Nephron progenitor cell (in vitro differentiated cells): Measurements from ENCODE around the gene KANSL1.

Source experiments
- DNase-seq: peaks from one replicate; pipeline ENCODE4 v3.0.0; 2021
- H3K27ac Mint-ChIP-seq: 2 replicates; pipeline ENCODE4 v1.8.0; 2021; ENCODE audit warnings: mild to moderate bottlenecking, moderate library complexity, mixed read lengths
- H3K27me3 Mint-ChIP-seq: 2 replicates; pipeline ENCODE4 v1.8.0; 2021; ENCODE audit warnings: mild to moderate bottlenecking, low read depth, mixed read lengths; ENCODE audit not compliant: poor library complexity
- H3K36me3 Mint-ChIP-seq: 2 replicates; pipeline ENCODE4 v1.8.0; 2021; ENCODE audit warnings: low read depth, mixed read lengths
- H3K4me1 Mint-ChIP-seq: 2 replicates; pipeline ENCODE4 v1.8.0; 2021; ENCODE audit warnings: mixed read lengths
- H3K4me3 Mint-ChIP-seq: 2 replicates; pipeline ENCODE4 v1.8.0; 2021; ENCODE audit warnings: mild to moderate bottlenecking, moderate library complexity, mixed read lengths
- H3K9me3 Mint-ChIP-seq: 2 replicates; pipeline ENCODE4 v1.8.0; 2021; ENCODE audit warnings: mild to moderate bottlenecking, moderate library complexity, mixed read lengths
- TF ChIP-seq, protein P1 (sequence below): fragments of 200-600 bp; sonication (generic); IDR thresholded peaks from 2 replicates; pipeline ENCODE4 v1.5.0; 2021; ENCODE audit warnings: antibody characterized with exemption

KANSL1 gene

DNA sequence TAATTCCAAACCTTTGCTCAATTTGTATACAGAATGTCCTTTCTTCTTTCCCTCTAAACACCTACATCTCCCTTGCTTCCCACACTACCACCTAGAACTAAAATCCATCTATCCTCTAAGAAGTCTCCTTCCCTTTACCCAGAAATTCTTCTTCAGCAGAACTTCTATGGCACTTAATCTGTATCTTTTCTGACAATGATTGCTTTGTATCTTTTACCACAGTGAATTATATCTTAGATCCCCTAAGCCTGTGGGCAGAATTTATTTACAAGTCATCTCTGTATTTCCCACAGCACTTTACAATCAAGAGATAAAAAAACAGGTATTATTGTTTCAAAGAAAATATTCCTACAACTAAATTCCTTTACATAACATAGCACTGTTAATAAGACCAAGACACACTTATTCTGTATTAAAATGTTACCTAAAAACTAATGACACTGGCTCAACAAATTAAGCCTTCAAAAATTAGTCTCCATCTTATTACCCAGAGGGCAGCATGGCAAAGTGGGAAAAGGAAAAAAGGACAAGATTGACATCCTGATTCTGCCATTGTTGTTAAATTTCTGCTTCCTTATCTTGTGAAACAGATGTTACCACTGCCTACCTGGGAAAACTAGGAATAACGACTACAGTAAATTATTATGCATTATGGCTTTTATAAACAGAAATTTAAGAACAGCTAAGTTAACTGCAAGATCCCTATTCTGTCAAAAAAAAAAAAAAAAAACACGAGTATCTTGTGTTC, 42.8 kb downstream of the KANSL1 start:
- H3K27ac Mint-ChIP-seq: peak overlapping the region; percentile 1
- no peaks in the 10 kb centered on the region for H3K9me3 Mint-ChIP-seq
- peaks cover 44% of the 10 kb centered on the region for H3K4me1 Mint-ChIP-seq
- TF ChIP-seq, protein P1, sequence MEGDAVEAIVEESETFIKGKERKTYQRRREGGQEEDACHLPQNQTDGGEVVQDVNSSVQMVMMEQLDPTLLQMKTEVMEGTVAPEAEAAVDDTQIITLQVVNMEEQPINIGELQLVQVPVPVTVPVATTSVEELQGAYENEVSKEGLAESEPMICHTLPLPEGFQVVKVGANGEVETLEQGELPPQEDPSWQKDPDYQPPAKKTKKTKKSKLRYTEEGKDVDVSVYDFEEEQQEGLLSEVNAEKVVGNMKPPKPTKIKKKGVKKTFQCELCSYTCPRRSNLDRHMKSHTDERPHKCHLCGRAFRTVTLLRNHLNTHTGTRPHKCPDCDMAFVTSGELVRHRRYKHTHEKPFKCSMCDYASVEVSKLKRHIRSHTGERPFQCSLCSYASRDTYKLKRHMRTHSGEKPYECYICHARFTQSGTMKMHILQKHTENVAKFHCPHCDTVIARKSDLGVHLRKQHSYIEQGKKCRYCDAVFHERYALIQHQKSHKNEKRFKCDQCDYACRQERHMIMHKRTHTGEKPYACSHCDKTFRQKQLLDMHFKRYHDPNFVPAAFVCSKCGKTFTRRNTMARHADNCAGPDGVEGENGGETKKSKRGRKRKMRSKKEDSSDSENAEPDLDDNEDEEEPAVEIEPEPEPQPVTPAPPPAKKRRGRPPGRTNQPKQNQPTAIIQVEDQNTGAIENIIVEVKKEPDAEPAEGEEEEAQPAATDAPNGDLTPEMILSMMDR: no peak
- no peaks in the 10 kb centered on the region for H3K27me3 Mint-ChIP-seq
- H3K4me3 Mint-ChIP-seq: no peak overlapping the region
- H3K36me3 Mint-ChIP-seq: peaks cover 43% of the 10 kb centered on the region
- no peak for DNase-seq

DNA sequence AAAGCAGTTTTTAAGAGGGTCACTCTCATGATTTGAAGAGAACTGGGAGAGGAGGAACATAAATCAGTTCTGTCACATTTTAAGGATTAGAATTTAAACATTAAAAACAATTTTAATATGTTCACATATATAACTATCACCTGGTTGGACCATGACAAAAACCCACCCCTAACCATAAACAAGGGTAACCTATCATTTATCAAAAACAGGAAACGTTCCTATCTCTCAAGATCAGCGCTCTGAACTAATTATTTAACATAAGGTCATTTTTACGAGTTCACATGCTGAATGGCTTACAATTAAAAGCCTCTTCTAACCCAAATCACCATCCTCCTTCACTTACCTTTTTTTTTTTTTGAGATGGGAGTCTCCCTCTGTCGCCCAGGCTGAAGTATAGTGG, 45.0 kb downstream of the KANSL1 start:
- Mint-ChIP-seq H3K9me3 (no peaks in the 10 kb centered on the region), H3K27me3 (no peaks in the 10 kb centered on the region), H3K27ac (peak overlapping the region; percentile 69), H3K36me3 (peaks cover 49% of the 10 kb centered on the region), H3K4me3 (no peak overlapping the region), H3K4me1 (peaks cover 46% of the 10 kb centered on the region)
- DNase-seq: no peak
- TF ChIP-seq, protein P1: no peak

DNA sequence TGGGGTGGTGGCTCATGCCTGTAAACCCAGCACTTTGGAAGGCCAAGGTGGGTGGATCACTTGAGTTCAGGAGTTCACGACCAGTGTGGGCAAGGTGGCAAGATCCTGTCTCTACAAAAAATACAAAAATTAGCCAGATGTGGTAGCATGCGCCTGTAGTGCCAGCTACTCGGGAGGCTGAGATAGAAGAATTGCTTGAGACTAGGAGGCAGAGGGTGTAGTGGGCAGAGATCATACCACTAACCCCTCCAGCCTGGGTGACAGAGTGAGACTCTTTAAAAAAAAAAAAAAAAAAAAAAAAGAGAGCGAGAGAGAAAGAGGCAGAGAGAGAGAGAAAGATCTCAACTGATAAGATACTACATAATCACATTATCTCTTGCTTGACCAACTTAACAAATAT, 45.9 kb downstream of the KANSL1 start:
- H3K27ac Mint-ChIP-seq: peak overlapping the region; percentile 76
- H3K9me3 Mint-ChIP-seq: no peaks in the 10 kb centered on the region
- H3K4me3 Mint-ChIP-seq: no peak overlapping the region
- DNase-seq: no peak
- no peaks in the 10 kb centered on the region for H3K27me3 Mint-ChIP-seq
- TF ChIP-seq, protein P1: no peak
- H3K36me3 Mint-ChIP-seq: peaks cover 56% of the 10 kb centered on the region
- H3K4me1 Mint-ChIP-seq: peaks cover 38% of the 10 kb centered on the region

DNA sequence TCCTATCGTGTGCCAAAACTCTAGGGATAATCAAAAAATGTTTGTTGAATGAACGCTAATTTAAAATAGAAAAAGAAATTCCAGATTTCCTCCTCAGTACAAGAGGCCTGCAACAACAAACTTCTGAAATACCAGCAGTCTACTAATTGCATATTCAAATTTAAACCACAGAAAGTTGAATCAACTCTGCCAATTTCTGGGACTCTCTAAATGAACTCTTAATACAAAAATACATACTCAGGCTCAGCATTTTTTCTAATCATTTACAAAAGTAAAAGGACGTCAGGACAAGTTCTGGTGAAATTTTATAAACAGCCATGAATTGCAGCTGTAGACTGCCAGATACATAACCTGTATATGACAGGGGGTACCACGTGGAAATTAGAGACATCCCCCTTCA, 49.0 kb downstream of the KANSL1 start:
- TF ChIP-seq, protein P1: no peak
- H3K9me3 Mint-ChIP-seq: peaks cover 22% of the 10 kb centered on the region

DNA sequence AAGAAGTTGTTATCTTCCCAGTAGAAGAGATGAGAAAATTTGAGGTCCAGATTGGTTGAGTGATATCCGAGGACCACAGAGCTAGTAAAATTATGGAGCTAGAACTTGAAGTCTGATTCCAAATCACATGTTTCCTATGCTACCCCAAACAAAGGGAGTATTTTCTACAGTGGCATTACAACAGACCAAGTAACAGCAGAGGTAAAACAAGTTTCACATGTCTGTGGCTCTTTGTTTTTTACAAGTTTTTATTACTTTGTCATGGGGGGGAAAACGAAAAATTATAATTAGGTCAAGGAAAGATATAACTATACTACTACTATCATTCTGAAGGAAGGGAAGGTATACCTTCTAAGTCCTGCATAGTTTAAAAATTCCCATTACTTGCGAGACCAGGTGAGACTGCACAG, 49.4 kb downstream of the KANSL1 start:
- TF ChIP-seq, protein P1: no peak
- peaks cover 23% of the 10 kb centered on the region for H3K4me1 Mint-ChIP-seq
- no peak overlapping the region for H3K4me3 Mint-ChIP-seq
- peaks cover 74% of the 10 kb centered on the region for H3K36me3 Mint-ChIP-seq
- H3K9me3 Mint-ChIP-seq: peaks cover 23% of the 10 kb centered on the region
- DNase-seq: no peak
- H3K27me3 Mint-ChIP-seq: no peaks in the 10 kb centered on the region
- peak overlapping the region; percentile 42 for H3K27ac Mint-ChIP-seq

More for the DNA sequence above, 49.0 kb downstream of the KANSL1 start:
- Mint-ChIP-seq H3K4me3 (no peak overlapping the region), H3K36me3 (peaks cover 69% of the 10 kb centered on the region), H3K27me3 (no peaks in the 10 kb centered on the region), H3K4me1 (peaks cover 23% of the 10 kb centered on the region), H3K27ac (peak overlapping the region; percentile 42)
- no peak for DNase-seq

DNA sequence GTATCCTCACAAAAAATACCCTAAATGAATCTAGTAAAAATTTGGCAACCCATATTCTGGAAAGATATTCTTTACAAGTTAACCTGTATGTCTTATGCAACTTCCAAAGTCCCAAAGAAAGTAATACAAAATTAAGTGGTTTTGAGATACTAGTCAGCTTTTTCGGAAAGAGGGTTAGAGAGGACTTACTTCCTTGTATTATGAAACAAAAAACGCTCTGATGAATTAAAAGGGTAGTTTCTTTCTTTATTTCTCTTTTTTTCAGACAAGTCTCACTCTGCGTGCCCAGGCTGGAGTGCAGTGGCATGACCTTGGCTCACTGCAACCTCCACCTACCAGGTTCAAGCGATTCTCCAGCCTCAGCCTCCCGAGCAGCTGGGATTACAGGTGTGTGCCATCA, 51.6 kb downstream of the KANSL1 start:
- Mint-ChIP-seq H3K4me1 (peaks cover 23% of the 10 kb centered on the region), H3K27ac (no peak overlapping the region), H3K36me3 (peaks cover 72% of the 10 kb centered on the region), H3K9me3 (peaks cover 23% of the 10 kb centered on the region), H3K4me3 (no peak overlapping the region), H3K27me3 (no peaks in the 10 kb centered on the region)
- TF ChIP-seq, protein P1: no peak
- no peak for DNase-seq
